Neural cell (in vitro differentiated cells): ENCODE results near the gene DSCAM.

Source experiments
- EP300 ChIP-seq: fragments of 450-650 bp; conservative IDR thresholded peaks from 2 replicates; pipeline ENCODE4 v1.6.1; 2014; ENCODE audit warnings: antibody characterized with exemption, mild to moderate bottlenecking, moderate library complexity; ENCODE audit not compliant: poor library complexity, severe bottlenecking
- POLR2AphosphoS5 ChIP-seq: IDR thresholded peaks from 2 replicates; pipeline ENCODE4 v1.6.1; 2012

GRCh38 chr21:40783404-40783803 is 63.6 kb downstream of the DSCAM start:
- TF ChIP-seq POLR2AphosphoS5 (no peak), EP300 (no peak)
